GM12878 (cell line): ENCODE data around the gene SLAIN2. TPM values are rescaled to one million over a fixed set of nuclear protein-coding genes. Genes with fewer than 3 reads are reported as not detected.

Source experiments
- ATAC-seq: fragments of 200-7000 bp; cut with Tn5 transposase; 3 replicates; pipeline ENCODE4 v1.9.1; 2020; ENCODE audit warnings: mild to moderate bottlenecking, moderate library complexity
- BruUV-seq: library from RNA; stranded (reverse); fragments of 400-500 nt; replicated peaks from 2 replicates; lab custom pipeline; 2021; lab: Mats Ljungman, UMichigan
- CTCF ChIA-PET: fragments of 300-600 bp; sonication (Branson Sonifier 250); formaldehyde crosslinking; extraction: SDS; loops from one replicate; lab custom pipeline; 2021; ENCODE audit warnings: inconsistent platforms; lab: Yijun Ruan, JAX
- POLR2A ChIA-PET: fragments of 350-600 bp; formaldehyde crosslinking; extraction: SDS; loops from one replicate; lab custom pipeline; 2021; ENCODE audit warnings: inconsistent platforms; lab: Charles Lee
- RAD21 ChIA-PET: fragments of 300-600 bp; sonication (Branson Sonifier 250); formaldehyde crosslinking; loops from one replicate; lab custom pipeline; 2023; ENCODE audit warnings: antibody characterized with exemption; ENCODE audit not compliant: unreplicated experiment; lab: Charles Lee
- SMC1A ChIA-PET: fragments of 300-600 bp; sonication (Branson Sonifier 250); formaldehyde crosslinking; loops from one replicate; lab custom pipeline; 2023; ENCODE audit not compliant: unreplicated experiment, uncharacterized antibody; lab: Charles Lee
- DNase-seq: peaks from one replicate; pipeline ENCODE4 v3.0.0-alpha.2; 2011; ENCODE audit warnings: low read depth, low spot score
- FAIRE-seq: peaks from 3 replicates; lab custom pipeline; 2011; peaks lifted over from hg19 to GRCh38; lab: Jason Lieb, UNC
- H2AFZ ChIP-seq: 2 replicates; pipeline ENCODE4 v1.6.0; 2011; ENCODE audit warnings: low read depth, low read length, control low read depth; ENCODE audit not compliant: control insufficient read depth
- H3K27ac ChIP-seq: 2 replicates; pipeline ENCODE4 v1.5.1; 2011; ENCODE audit warnings: control low read depth; ENCODE audit not compliant: control insufficient read depth, insufficient read depth
- H3K27me3 ChIP-seq, 2 experiments: replicated peaks in 1 of 2; 2 replicates each; pipeline versions ENCODE4 v1.6.0 to v1.6.1; 2011; ENCODE audit warnings: low read length in 1 of 2; ENCODE audit not compliant: control insufficient read depth in 2 of 2, insufficient read depth in 2 of 2
- H3K36me3 ChIP-seq, 2 experiments: 2 replicates each; pipeline ENCODE4 v1.5.1; 2011; ENCODE audit warnings: low read length in 1 of 2; ENCODE audit not compliant: control insufficient read depth in 2 of 2, insufficient read depth in 2 of 2
- H3K4me1 ChIP-seq: 2 replicates; pipeline ENCODE4 v1.6.1; 2011; ENCODE audit warnings: mild to moderate bottlenecking, low read length, moderate library complexity, mixed read lengths; ENCODE audit not compliant: control insufficient read depth, insufficient read depth
- H3K4me2 ChIP-seq: 2 replicates; pipeline ENCODE4 v1.6.0; 2011; ENCODE audit warnings: control low read depth; ENCODE audit not compliant: control insufficient read depth, insufficient read depth
- H3K4me3 ChIP-seq: fragments of 200-600 bp; sonication (generic); 2 replicates; pipeline ENCODE4 v1.5.1; 2016
- H3K79me2 ChIP-seq: 2 replicates; pipeline ENCODE4 v1.6.0; 2011; ENCODE audit warnings: low read length; ENCODE audit not compliant: control insufficient read depth, insufficient read depth
- H3K9ac ChIP-seq: 2 replicates; pipeline ENCODE4 v1.8.0; 2011; ENCODE audit warnings: low read length, control low read depth, mixed read lengths; ENCODE audit not compliant: control insufficient read depth, insufficient read depth
- H3K9me3 ChIP-seq: replicated peaks from 3 replicates; pipeline ENCODE4 v1.5.1; 2011; ENCODE audit warnings: mild to moderate bottlenecking, low read length; ENCODE audit not compliant: control insufficient read depth, insufficient read depth
- H4K20me1 ChIP-seq: 2 replicates; pipeline ENCODE4 v1.6.0; 2011; ENCODE audit not compliant: control insufficient read depth, insufficient read depth
- ASH2L ChIP-seq: fragments of 300-600, 200-600 bp; sonication (generic); IDR thresholded peaks from 2 replicates; pipeline ENCODE4 v1.6.1; 2017; ENCODE audit warnings: low read depth, mild to moderate bottlenecking, borderline replicate concordance
- ATF3 ChIP-seq: IDR thresholded peaks from 2 replicates; pipeline ENCODE4 v1.6.1; 2011; ENCODE audit warnings: low read depth, mild to moderate bottlenecking, low read length, moderate library complexity, borderline replicate concordance; ENCODE audit errors: extremely low read depth
- CBFB ChIP-seq: IDR thresholded peaks from 2 replicates; pipeline ENCODE4 v1.6.1; 2016; ENCODE audit warnings: antibody characterized with exemption, low read depth
- HSF1 ChIP-seq: fragments of 150-350 bp; IDR thresholded peaks from 2 replicates; pipeline ENCODE4 v1.6.1; 2014; ENCODE audit warnings: mild to moderate bottlenecking, low read depth, low read length
- IKZF2 ChIP-seq, 2 experiments: fragments of 450-650 bp; IDR thresholded peaks; 2 replicates each; pipeline ENCODE4 v1.6.1; 2017; ENCODE audit warnings: mild to moderate bottlenecking in 2 of 2, moderate library complexity in 2 of 2
- PAX5 ChIP-seq: IDR thresholded peaks from 2 replicates; pipeline ENCODE4 v1.6.1; 2011; ENCODE audit warnings: low read depth, low read length, borderline replicate concordance
- POLR2AphosphoS5 ChIP-seq: IDR thresholded peaks from 2 replicates; pipeline ENCODE4 v1.6.1; 2011; ENCODE audit warnings: mild to moderate bottlenecking, low read length, inconsistent platforms
- RELA ChIP-seq: fragments of 450-650 bp; IDR thresholded peaks from 2 replicates; pipeline ENCODE4 v1.8.0; 2014; ENCODE audit warnings: borderline replicate concordance; ENCODE audit not compliant: partially characterized antibody
- RFX5 ChIP-seq: IDR thresholded peaks from 2 replicates; pipeline ENCODE4 v1.6.1; 2011; ENCODE audit warnings: low read depth, low read length, improper control_type of control experiment
- RUNX3 ChIP-seq: IDR thresholded peaks from 2 replicates; pipeline ENCODE4 v1.6.1; 2012; ENCODE audit warnings: low read length, inconsistent platforms
- SREBF1 ChIP-seq: IDR thresholded peaks from 2 replicates; pipeline ENCODE4 v1.6.1; 2012; ENCODE audit warnings: mild to moderate bottlenecking, low read length
- SUZ12 ChIP-seq: fragments of 200-600 bp; sonication (generic); IDR thresholded peaks from one replicate; pipeline ENCODE4 v1.6.1; 2018; ENCODE audit warnings: antibody characterized with exemption, mild to moderate bottlenecking; ENCODE audit not compliant: unreplicated experiment
- WRNIP1 ChIP-seq: IDR thresholded peaks from 2 replicates; pipeline ENCODE4 v1.6.1; 2011; ENCODE audit warnings: low read depth, low read length, improper control_type of control experiment, borderline replicate concordance
- WGBS: methylation state at CpG from one replicate; pipeline ENCODE4 v1.1.6; 2016; ENCODE audit warnings: low lambda C conversion rate; ENCODE audit not compliant: insufficient replicate concordance, insufficient coverage; ENCODE audit errors: missing lambda C conversion rate; 5-methylcytosine and 5-hydroxymethylcytosine counted together
- in situ Hi-C: fragments of 300-500 bp; cut with MboI; formaldehyde crosslinking; loops from 9 replicates; pipeline ENCODE4 v1.14.3; 2018; ENCODE audit warnings: mixed read lengths
- intact Hi-C: fragments of 100-400 bp; cut with micrococcal nuclease; formaldehyde crosslinking; loops from one replicate; pipeline ENCODE4 v1.14.2; 2022; ENCODE audit not compliant: unreplicated experiment
- polyA plus RNA-seq, 11 experiments: library from polyadenylated mRNA; depleted of rRNA in 4 of 11; unstranded in 6 of 11; stranded (reverse) in 5 of 11; fragments of >200 nt; fragmentation: Nextera tagmentation in 4 of 11; fragmentation: Illumina TruSeq in 1 of 11; extraction: Ambion mirVana in 4 of 11; extraction: Trizol in 1 of 11; gene quantifications; 1 replicate in 1 of 11; 2 replicates in 10 of 11; pipeline versions ENCODE4 v1.2.1 to v1.2.3, GENCODE V29; 2011 to 2016; ENCODE audit warnings: inconsistent platforms in 2 of 11, missing spikeins in 2 of 11, low read depth in 1 of 11
- total RNA-seq, 4 experiments: library from RNA; depleted of rRNA in 3 of 4; stranded (reverse); fragments of >200 nt in 3 of 4; fragmentation: Illumina TruSeq in 1 of 4; extraction: Trizol in 1 of 4; gene quantifications; 2 replicates each; pipeline versions ENCODE4 v1.2.1 to v1.2.3, GENCODE V29; 2013 to 2021

The SLAIN2 gene
- total and polyA plus RNA-seq, 10 of the 15 experiments (the other 5 are each of a cell fraction or from before 2014, with no cell fraction given) = 4.3 to 96.6 (median 25.4) TPM

GRCh38 chr4:48370260-48371134 lies 29.2 kb downstream of the SLAIN2 start:
- 0 out of 2 replicates have a peak overlapping the region, but pooled peaks have one; percentile 9 for H3K27ac ChIP-seq
- BruUV-seq = no TSS peak
- 44% methylated on average over 1 of the region's 1 CpG for WGBS

GRCh38 chr4:48372272-48372671 lies 30.9 kb downstream of the SLAIN2 start:
- TF ChIP-seq IKZF2 (IDR thresholded peaks at IDR 0.05) = no peak
- no peak for TF ChIP-seq HSF1
- TF ChIP-seq CBFB = no peak
- TF ChIP-seq WRNIP1 = no peak
- no peak for TF ChIP-seq PAX5
- no peak for TF ChIP-seq ASH2L
- TF ChIP-seq SREBF1 = no peak
- TF ChIP-seq POLR2AphosphoS5 = no peak
- no peak for TF ChIP-seq RFX5
- TF ChIP-seq ATF3 = no peak
- BruUV-seq = no TSS peak
- Histone ChIP-seq H3K36me3 (no peaks in the 10 kb centered on the region; a peak in 1 of 4 replicates), H3K4me3 (no peak overlapping the region), H3K79me2 (peaks cover 8% of the 10 kb centered on the region), H3K4me1 (no peaks in the 10 kb centered on the region), H2AFZ (no peak overlapping the region), H3K4me2 (no peak overlapping the region), H3K27ac (no peak overlapping the region), H3K27me3 (no peaks in the 10 kb centered on the region), H3K9ac (no peak overlapping the region), H4K20me1 (no peaks in the 10 kb centered on the region), H3K9me3 (no peaks in the 10 kb centered on the region)
- FAIRE-seq (no peak), DNase-seq (no peak), ATAC-seq (no peak)
- SMC1A ChIA-PET = interaction anchor here (0.7 to 4.4 kb wide), 7 partner anchors 11 to 932 kb away, joined by 3 to 26 read pairs (median 3); no protein-coding TSS in a partner anchor
- intact Hi-C loops = no loop called here
- POLR2A ChIA-PET = interaction anchor here (0.7 to 1.0 kb wide), 2 partner anchors 13 to 24 kb away, joined by 3 read pairs; no protein-coding TSS in a partner anchor
- 4% methylated on average over 1 of the region's 1 CpG for WGBS
- in situ Hi-C loops = loop anchor here (10.0 kb wide), 1 partner anchor 63 kb away; no protein-coding TSS in a partner anchor
- RAD21 ChIA-PET = no interaction called here
- CTCF ChIA-PET = interaction anchor here (0.9 to 1.8 kb wide), 2 partner anchors 11 to 14 kb away, joined by 3 to 5 read pairs; no protein-coding TSS in a partner anchor

More at GRCh38 chr4:48370260-48371134, 29.2 kb downstream of the SLAIN2 start:
- H3K9me3 ChIP-seq = no peaks in the 10 kb centered on the region
- RAD21 ChIA-PET = interaction anchor here (0.9 to 1.8 kb wide), 4 partner anchors 8 to 28 kb away, joined by 3 to 7 read pairs (median 4); partner anchors contain the start of gene SLAIN2
- no peak overlapping the region for H3K4me3 ChIP-seq
- H4K20me1 ChIP-seq = no peaks in the 10 kb centered on the region
- no peaks in the 10 kb centered on the region for H3K27me3 ChIP-seq
- H3K79me2 ChIP-seq = peaks cover 12% of the 10 kb centered on the region
- no peak overlapping the region for H3K4me2 ChIP-seq
- H3K4me1 ChIP-seq = no peaks in the 10 kb centered on the region
- POLR2A ChIA-PET = interaction anchor here (0.7 kb wide), 2 partner anchors 28 to 113 kb away, joined by 3 read pairs; no protein-coding TSS in a partner anchor
- ATAC-seq (peak; percentile 68), DNase-seq (peak; percentile 13), FAIRE-seq (no peak)
- no peak overlapping the region for H3K9ac ChIP-seq
- H3K36me3 ChIP-seq = no peaks in the 10 kb centered on the region; a peak in 1 of 4 replicates
- SMC1A ChIA-PET = interaction anchor here (0.7 to 4.4 kb wide), 8 partner anchors 10 to 50 kb away, joined by 3 to 26 read pairs (median 4); no protein-coding TSS in a partner anchor
- CTCF ChIA-PET = interaction anchor here (1.0 to 2.1 kb wide), 3 partner anchors 9 to 34 kb away, joined by 3 to 7 read pairs (median 3); no protein-coding TSS in a partner anchor
- no peak overlapping the region for H2AFZ ChIP-seq
- intact Hi-C loops = no loop called here
- in situ Hi-C loops = loop anchor here (10.0 kb wide), 1 partner anchor 64 kb away; no protein-coding TSS in a partner anchor
- peak; percentile 39 for TF ChIP-seq RUNX3
- TF ChIP-seq RELA = no peak
- TF ChIP-seq SUZ12 = no peak
- TF ChIP-seq SREBF1 = no peak
